Measurements from ENCODE around the gene VARS2.

DNA sequence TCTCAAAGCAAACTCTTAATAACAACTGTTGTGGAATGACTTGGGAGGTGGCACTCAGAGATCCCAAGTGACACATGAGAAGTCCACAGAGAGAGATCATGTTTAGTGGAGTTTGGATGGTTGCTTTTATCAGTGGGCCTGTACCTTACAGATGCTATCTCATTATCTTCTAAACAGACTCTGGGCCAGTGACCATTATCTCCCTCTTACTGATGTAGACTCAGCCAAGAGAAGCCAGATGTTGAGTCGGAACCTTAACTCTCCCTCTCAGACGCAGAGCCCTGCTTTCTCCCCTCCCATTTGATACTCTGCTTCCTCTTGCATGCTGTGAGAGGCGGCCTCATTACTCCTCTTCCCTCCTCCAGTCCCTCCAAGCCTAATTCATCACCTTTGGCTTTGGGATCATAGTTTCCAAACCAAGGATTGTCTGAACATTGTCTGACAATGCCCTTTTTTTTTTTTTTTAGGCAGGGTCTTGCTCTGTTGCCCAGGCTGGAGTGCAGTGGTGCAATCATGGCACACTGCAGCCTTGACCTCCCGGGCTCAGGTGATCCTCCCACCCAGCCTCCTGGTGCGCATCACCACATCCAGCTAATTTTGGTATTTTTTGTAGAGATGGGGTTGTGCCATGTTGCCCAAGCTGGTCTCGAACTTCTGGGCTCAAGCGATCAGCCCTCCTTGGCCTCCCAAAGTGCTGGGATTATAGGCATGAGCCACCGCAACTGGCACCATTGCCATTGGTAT, 34.2 kb upstream of the VARS2 start:
- TF ChIP-seq, protein P1, sequence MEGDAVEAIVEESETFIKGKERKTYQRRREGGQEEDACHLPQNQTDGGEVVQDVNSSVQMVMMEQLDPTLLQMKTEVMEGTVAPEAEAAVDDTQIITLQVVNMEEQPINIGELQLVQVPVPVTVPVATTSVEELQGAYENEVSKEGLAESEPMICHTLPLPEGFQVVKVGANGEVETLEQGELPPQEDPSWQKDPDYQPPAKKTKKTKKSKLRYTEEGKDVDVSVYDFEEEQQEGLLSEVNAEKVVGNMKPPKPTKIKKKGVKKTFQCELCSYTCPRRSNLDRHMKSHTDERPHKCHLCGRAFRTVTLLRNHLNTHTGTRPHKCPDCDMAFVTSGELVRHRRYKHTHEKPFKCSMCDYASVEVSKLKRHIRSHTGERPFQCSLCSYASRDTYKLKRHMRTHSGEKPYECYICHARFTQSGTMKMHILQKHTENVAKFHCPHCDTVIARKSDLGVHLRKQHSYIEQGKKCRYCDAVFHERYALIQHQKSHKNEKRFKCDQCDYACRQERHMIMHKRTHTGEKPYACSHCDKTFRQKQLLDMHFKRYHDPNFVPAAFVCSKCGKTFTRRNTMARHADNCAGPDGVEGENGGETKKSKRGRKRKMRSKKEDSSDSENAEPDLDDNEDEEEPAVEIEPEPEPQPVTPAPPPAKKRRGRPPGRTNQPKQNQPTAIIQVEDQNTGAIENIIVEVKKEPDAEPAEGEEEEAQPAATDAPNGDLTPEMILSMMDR (IDR thresholded peaks at IDR 0.05): no peak
- no peak for TF ChIP-seq POLR2A (IDR thresholded peaks at IDR 0.05)
